ENCODE measurements around the gene ZNF562.

GRCh38 chr19:9627856-9628255 is 47.0 kb downstream of the ZNF562 start:
- TF ChIP-seq, protein P1, sequence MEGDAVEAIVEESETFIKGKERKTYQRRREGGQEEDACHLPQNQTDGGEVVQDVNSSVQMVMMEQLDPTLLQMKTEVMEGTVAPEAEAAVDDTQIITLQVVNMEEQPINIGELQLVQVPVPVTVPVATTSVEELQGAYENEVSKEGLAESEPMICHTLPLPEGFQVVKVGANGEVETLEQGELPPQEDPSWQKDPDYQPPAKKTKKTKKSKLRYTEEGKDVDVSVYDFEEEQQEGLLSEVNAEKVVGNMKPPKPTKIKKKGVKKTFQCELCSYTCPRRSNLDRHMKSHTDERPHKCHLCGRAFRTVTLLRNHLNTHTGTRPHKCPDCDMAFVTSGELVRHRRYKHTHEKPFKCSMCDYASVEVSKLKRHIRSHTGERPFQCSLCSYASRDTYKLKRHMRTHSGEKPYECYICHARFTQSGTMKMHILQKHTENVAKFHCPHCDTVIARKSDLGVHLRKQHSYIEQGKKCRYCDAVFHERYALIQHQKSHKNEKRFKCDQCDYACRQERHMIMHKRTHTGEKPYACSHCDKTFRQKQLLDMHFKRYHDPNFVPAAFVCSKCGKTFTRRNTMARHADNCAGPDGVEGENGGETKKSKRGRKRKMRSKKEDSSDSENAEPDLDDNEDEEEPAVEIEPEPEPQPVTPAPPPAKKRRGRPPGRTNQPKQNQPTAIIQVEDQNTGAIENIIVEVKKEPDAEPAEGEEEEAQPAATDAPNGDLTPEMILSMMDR (conservative IDR thresholded peaks at IDR 0.05; ENCODE audit: low read depth, low read length) = no peak
- TF ChIP-seq MAFK (IDR thresholded peaks at IDR 0.05; ENCODE audit: low read depth, low read length) = no peak
- no peak for TF ChIP-seq ELK1 (IDR thresholded peaks at IDR 0.05; ENCODE audit: borderline replicate concordance, low read depth, low read length)
- no peak for TF ChIP-seq POLR2A (IDR thresholded peaks at IDR 0.05; ENCODE audit: low read depth, low read length)
- no peak for TF ChIP-seq BHLHE40 (IDR thresholded peaks at IDR 0.05; ENCODE audit: low read depth, low read length)
- TF ChIP-seq RAD21 (IDR thresholded peaks at IDR 0.05; ENCODE audit: low read length) = no peak
- TF ChIP-seq RCOR1 (IDR thresholded peaks at IDR 0.05; ENCODE audit: insufficient replicate concordance, low read length) = no peak
- TF ChIP-seq RFX5 (IDR thresholded peaks at IDR 0.05; ENCODE audit: low read depth, low read length) = no peak
- TF ChIP-seq SMC3 (IDR thresholded peaks at IDR 0.05; ENCODE audit: low read depth, low read length) = no peak
- TF ChIP-seq MXI1 (IDR thresholded peaks at IDR 0.05; ENCODE audit: borderline replicate concordance, low read depth, low read length) = no peak
- no peak for TF ChIP-seq FOS (IDR thresholded peaks at IDR 0.05; ENCODE audit: low read depth, low read length)
- TF ChIP-seq CHD1 (IDR thresholded peaks at IDR 0.05; ENCODE audit: low read depth, low read length) = no peak
